Lower lobe of right lung (tissue), 2 donors: ENCODE data around the gene GSTM1. TPM values are rescaled to one million over a fixed set of nuclear protein-coding genes. Genes with fewer than 3 reads are reported as not detected.
"Not testable (repeated sequence)": the region's sequence is repeated elsewhere in the genome, so short reads cannot be mapped to it uniquely, and the experiment has no call there.

ENCODE experiments used
- ATAC-seq, 2 donors: fragments of 200-7000 bp; cut with Tn5 transposase; one replicate each; pipeline ENCODE4 v1.9.1; 2020 to 2022; ENCODE audit warnings: mild to moderate bottlenecking in 2 of 2, moderate library complexity in 2 of 2
- DNase-seq: peaks from one replicate; pipeline ENCODE4 v3.0.0-alpha.2; 2020
- H3K27ac ChIP-seq: fragments of 200-600 bp; one replicate; pipeline ENCODE4 v1.8.0; 2022
- H3K27me3 ChIP-seq: fragments of 200-600 bp; one replicate; pipeline ENCODE4 v1.8.0; 2022; ENCODE audit warnings: low read depth
- H3K36me3 ChIP-seq: fragments of 200-600 bp; one replicate; pipeline ENCODE4 v1.8.0; 2022; ENCODE audit warnings: mild to moderate bottlenecking
- H3K4me1 ChIP-seq: fragments of 200-600 bp; one replicate; pipeline ENCODE4 v1.8.0; 2022
- H3K4me3 ChIP-seq: fragments of 200-600 bp; one replicate; pipeline ENCODE4 v1.8.0; 2022; ENCODE audit warnings: mild to moderate bottlenecking
- H3K9me3 ChIP-seq: fragments of 200-600 bp; one replicate; pipeline ENCODE4 v1.8.0; 2022
- intact Hi-C: fragments of 100-400 bp; cut with DNase I; formaldehyde crosslinking; loops from one replicate; pipeline ENCODE4 v1.11.0; 2022
- total RNA-seq: library from RNA; stranded (reverse); fragmentation: NEBNext Ultra II Directional; extraction: Animal tissue kit (Norgen Biotek cat#: 25700); gene quantifications from one replicate; pipeline ENCODE4 v1.2.1, GENCODE V29; 2021
- TF ChIP-seq, protein P1 (sequence below): fragments of 200-600 bp; IDR thresholded peaks from one replicate; pipeline ENCODE4 v1.8.0; 2022; ENCODE audit warnings: antibody characterized with exemption, mild to moderate bottlenecking
- donor health status: DM: no; HTN: yes; CAD: no; lungs with severe emphysema.

GSTM1 gene
- total RNA-seq, 1 donor from 2014 or later, result not detected

DNA sequence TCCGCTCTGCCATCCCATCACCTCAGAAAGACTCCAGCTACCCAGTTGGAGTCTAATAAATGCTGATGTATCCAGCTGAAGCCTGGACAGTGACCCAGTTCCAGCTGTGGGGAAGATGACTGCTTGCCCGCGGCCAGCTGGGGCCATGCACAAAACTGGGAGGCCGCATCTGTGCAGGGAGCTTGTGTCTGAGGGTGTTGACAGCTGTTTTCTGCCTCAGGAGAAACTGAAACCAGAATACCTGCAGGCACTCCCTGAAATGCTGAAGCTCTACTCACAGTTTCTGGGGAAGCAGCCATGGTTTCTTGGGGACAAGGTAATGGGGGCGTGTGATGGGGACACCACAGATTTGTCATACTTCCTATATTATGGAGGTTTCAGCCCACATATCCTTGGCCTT is 16.6 kb upstream of the GSTM1 start:
- Histone ChIP-seq H3K9me3 (no peaks in the 10 kb centered on the region), H3K4me3 (no peak overlapping the region), H3K4me1 (peaks cover 5% of the 10 kb centered on the region), H3K27me3 (no peaks in the 10 kb centered on the region), H3K36me3 (peaks cover 5% of the 10 kb centered on the region), H3K27ac (no peak overlapping the region)
- DNase-seq (no peak), ATAC-seq (no peak)
- TF ChIP-seq, protein P1, sequence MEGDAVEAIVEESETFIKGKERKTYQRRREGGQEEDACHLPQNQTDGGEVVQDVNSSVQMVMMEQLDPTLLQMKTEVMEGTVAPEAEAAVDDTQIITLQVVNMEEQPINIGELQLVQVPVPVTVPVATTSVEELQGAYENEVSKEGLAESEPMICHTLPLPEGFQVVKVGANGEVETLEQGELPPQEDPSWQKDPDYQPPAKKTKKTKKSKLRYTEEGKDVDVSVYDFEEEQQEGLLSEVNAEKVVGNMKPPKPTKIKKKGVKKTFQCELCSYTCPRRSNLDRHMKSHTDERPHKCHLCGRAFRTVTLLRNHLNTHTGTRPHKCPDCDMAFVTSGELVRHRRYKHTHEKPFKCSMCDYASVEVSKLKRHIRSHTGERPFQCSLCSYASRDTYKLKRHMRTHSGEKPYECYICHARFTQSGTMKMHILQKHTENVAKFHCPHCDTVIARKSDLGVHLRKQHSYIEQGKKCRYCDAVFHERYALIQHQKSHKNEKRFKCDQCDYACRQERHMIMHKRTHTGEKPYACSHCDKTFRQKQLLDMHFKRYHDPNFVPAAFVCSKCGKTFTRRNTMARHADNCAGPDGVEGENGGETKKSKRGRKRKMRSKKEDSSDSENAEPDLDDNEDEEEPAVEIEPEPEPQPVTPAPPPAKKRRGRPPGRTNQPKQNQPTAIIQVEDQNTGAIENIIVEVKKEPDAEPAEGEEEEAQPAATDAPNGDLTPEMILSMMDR, result no peak
- intact Hi-C loops, result no loop called here

DNA sequence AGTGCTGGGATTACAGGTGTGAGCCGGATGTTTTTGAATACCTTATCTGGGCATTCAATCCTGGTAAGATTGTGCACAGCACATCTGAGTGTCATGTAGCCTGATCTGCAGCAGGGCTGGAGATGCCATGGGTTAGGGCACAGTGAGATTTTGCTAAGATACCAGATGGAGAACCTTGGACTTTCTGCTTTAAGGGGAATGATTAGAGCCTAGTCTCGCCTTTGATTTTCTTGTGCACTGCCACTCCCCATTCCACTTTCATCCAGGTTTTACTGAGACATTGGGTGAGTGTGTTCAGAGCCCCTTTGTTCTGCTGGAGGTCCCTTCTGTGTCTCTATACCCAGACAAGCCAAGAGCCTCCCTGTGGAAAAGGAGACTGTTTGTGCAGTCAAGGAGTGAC is 13.8 kb upstream of the GSTM1 start:
- ATAC-seq, H3K27ac ChIP-seq, H3K4me1 ChIP-seq, H3K36me3 ChIP-seq, DNase-seq, H3K27me3 ChIP-seq, H3K9me3 ChIP-seq, intact Hi-C loops, H3K4me3 ChIP-seq: not testable (repeated sequence)

DNA sequence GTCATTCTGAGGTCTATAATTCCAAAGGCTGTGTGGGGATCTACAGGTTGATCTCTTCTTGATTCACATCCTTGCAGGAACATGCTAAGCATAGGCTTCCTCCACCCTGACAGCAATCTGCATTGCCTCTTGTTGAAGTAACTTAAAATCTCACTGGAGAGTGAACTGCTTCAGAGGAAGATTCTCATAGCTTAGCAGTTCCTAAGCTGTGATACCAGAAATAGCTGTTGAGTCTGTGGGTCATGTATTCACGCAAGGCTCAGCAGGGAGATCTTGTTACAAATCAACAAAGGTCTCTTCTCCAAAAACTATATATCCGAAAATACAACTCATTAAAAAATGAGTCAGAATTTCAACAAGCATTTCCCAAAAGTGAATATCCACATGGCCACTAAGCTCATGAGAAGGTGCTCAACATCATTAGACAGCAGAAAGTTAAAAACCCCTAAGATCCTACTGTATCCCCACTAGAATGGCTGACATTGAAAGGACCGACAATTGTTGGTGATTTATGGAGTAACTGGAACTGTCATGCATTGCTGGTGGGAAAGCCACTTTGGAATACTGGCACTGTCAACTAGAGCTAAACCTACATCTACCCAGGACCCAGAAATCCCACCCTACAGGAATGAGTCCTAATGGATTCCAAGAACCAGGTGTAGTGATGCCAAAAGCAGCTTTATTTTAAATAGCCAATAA is 10.8 kb upstream of the GSTM1 start:
- H3K9me3 ChIP-seq, ATAC-seq, H3K36me3 ChIP-seq, DNase-seq, H3K4me3 ChIP-seq, intact Hi-C loops, H3K27me3 ChIP-seq, H3K4me1 ChIP-seq, H3K27ac ChIP-seq: not testable (repeated sequence)

DNA sequence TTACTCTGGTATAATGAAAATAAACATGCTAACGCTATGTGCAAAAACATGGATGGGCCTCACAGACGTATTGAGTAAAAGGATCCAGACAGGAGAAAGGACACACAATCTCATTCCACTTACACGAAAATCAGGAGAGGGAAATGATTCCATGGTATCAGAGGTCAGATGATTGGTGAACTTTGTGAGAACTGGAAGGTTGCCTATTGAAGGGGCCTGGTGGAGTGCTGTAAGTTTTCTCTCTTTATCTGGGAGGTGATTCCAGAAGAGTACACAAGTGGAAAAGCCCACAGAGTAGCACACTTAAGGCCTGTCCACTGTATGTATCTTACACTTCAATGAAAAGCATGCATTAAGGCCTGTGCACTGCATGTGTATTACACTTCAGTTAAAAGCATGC is 10.2 kb upstream of the GSTM1 start:
- Histone ChIP-seq H3K4me1 (no peaks in the 10 kb centered on the region), H3K9me3 (no peaks in the 10 kb centered on the region), H3K4me3 (no peak overlapping the region), H3K36me3 (peaks cover 5% of the 10 kb centered on the region), H3K27me3 (no peaks in the 10 kb centered on the region), H3K27ac (no peak overlapping the region)
- no peak for ATAC-seq
- TF ChIP-seq, protein P1, result no peak
- no peak for DNase-seq
- intact Hi-C loops, result no loop called here

DNA sequence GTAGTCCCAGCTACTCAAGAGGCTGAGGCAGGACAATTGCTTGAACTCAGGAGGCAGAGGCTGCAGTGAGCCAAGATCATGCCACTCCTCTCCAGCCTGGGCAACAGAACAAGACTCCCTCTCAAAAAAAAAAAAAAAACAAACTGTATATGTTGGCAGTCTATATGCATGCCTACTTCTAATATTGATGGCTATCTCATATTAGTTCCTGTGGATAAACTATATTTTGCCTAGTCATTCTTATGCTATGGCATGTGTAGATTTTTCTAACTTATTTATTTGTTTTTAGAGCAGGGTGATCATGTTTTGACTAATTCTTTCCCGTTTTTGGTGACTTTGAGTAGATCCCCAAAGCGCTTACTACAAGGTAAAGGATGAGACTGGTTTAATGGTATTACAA is 9.0 kb upstream of the GSTM1 start:
- DNase-seq, H3K27me3 ChIP-seq, H3K27ac ChIP-seq, H3K4me3 ChIP-seq, H3K9me3 ChIP-seq, H3K36me3 ChIP-seq, H3K4me1 ChIP-seq, ATAC-seq, intact Hi-C loops: not testable (repeated sequence)

DNA sequence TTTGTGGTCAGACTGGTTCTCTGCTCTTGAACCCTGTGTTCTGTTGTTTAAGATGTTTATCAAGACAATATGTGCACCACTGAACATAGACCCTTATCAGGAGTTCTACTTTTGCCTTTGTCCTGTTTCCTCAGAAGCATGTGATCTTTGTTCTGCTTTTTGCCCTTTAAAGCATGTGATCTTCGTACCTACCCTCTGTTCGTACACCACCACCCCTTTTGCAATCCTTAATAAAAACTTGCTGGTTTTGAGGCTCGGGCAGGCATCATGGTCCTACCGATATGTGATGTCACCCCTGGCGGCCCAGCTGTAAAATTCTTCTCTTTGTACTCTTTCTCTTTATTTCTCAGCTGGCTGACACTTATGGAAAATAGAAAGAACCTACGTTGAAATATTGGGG is 2.8 kb upstream of the GSTM1 start:
- intact Hi-C loops, DNase-seq, ATAC-seq, H3K4me1 ChIP-seq, H3K27ac ChIP-seq, H3K4me3 ChIP-seq, H3K27me3 ChIP-seq, H3K36me3 ChIP-seq, H3K9me3 ChIP-seq: not testable (repeated sequence)

DNA sequence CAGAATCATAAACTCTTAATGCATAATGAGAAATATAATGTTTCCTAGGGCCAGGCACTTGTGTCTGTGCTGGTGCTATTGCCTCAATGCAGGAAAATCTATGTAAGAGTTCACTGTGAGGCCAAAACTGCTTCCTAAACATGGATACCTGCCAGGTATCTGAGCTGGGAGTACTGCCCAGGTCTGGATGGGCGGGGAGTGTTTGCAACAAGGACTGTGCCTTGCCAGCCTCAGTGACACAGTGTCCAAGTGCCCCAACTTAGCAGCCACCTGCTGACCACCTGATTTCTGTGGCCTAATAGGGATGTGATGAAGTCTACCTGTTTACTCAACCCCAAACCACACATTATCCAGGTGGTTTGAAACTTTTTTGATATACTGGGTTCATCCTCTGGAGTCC is 2.2 kb upstream of the GSTM1 start:
- not testable (repeated sequence) for DNase-seq
- ATAC-seq, result peak in 1 of 2 donors; percentile 22

DNA sequence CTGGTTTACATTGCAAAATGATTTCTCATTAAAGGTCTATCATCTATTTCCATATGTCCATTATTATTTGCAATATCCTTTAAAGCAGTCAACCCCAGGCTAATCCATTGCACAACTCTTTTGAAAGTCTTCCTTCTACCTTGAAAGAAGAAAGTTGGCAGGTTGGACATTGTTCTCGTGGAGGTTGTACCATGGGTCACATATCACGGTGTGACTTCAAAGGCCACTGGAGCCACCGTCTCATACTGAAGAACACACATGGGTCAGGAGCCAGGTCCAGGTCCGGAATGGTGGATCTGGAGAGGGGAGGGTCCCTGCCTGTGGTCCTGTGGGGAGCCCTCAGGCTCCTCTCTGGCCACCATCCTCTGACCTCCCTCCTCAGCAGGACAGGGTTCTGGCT is 1.7 kb upstream of the GSTM1 start:
- DNase-seq, H3K27ac ChIP-seq, ATAC-seq, H3K27me3 ChIP-seq, H3K36me3 ChIP-seq, H3K4me3 ChIP-seq, H3K9me3 ChIP-seq, H3K4me1 ChIP-seq, intact Hi-C loops: not testable (repeated sequence)

More for the DNA sequence above, 2.2 kb upstream of the GSTM1 start:
- H3K36me3 ChIP-seq, H3K9me3 ChIP-seq, H3K27ac ChIP-seq, H3K27me3 ChIP-seq, H3K4me3 ChIP-seq, H3K4me1 ChIP-seq, intact Hi-C loops: not testable (repeated sequence)

DNA sequence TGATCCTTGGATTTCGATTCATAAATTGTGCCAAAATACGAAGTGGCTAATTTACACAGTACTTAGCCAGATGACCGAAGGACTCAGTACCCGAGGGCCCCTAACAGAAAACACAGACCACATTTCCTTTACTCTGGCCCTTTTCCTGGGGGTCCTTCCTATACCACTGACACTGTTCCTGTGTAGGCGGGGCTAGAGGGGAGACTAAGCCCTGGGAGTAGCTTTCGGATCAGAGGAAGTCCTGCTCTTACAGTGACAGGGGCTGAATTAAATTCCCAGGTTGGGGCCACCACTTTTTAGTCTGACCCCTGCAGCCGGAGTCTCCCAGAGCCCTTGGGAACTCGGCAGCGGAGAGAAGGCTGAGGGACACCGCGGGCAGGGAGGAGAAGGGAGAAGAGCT is 508 bp upstream of the GSTM1 start:
- H3K4me1 ChIP-seq, H3K27ac ChIP-seq, H3K36me3 ChIP-seq, DNase-seq, H3K27me3 ChIP-seq, H3K9me3 ChIP-seq, intact Hi-C loops, H3K4me3 ChIP-seq: not testable (repeated sequence)
- peak in 1 of 2 donors; percentile 43 for ATAC-seq
